ENCODE measurements around the gene MPRIP. TPM values are rescaled to one million over a fixed set of nuclear protein-coding genes. Genes with fewer than 3 reads are reported as not detected.

MPRIP gene
- total RNA-seq, 1 experiment from 2014 or later, result 338 TPM

- BruUV-seq (replicated peaks), result no TSS peak
- H3K27me3 Mint-ChIP-seq (ENCODE audit: unreplicated experiment), result no peaks in the 10 kb centered on the region
- CTCF ChIA-PET, result no interaction called here
- H3K4me1 Mint-ChIP-seq (ENCODE audit: low read depth, unreplicated experiment), result no peaks in the 10 kb centered on the region
- intact Hi-C loops (cut with micrococcal nuclease; ENCODE audit: unreplicated experiment), result no loop called here
- no peak for TF ChIP-seq CTCF (IDR thresholded peaks at IDR 0.05; ENCODE audit: unreplicated experiment)
- no peak for DNase-seq
- H3K9me3 Mint-ChIP-seq (ENCODE audit: low read depth, unreplicated experiment), result no peaks in the 10 kb centered on the region
- H3K27ac Mint-ChIP-seq (ENCODE audit: unreplicated experiment), result no peak overlapping the region
- no peak overlapping the region for H3K4me3 Mint-ChIP-seq (ENCODE audit: low read depth, unreplicated experiment)
- H3K36me3 Mint-ChIP-seq (ENCODE audit: insufficient read depth, unreplicated experiment), result peaks cover 66% of the 10 kb centered on the region
These were observed 128.2 kb downstream of the MPRIP start for GRCh38 chr17:17170346-17170985.

- H3K36me3 Mint-ChIP-seq (ENCODE audit: insufficient read depth, unreplicated experiment), result peaks cover 61% of the 10 kb centered on the region
- TF ChIP-seq CTCF (IDR thresholded peaks at IDR 0.05; ENCODE audit: unreplicated experiment), result no peak
- BruUV-seq (replicated peaks), result no TSS peak
- no peaks in the 10 kb centered on the region for H3K27me3 Mint-ChIP-seq (ENCODE audit: unreplicated experiment)
- no peak for DNase-seq
- H3K27ac Mint-ChIP-seq (ENCODE audit: unreplicated experiment), result no peak overlapping the region
- no peaks in the 10 kb centered on the region for H3K4me1 Mint-ChIP-seq (ENCODE audit: low read depth, unreplicated experiment)
- intact Hi-C loops (cut with micrococcal nuclease; ENCODE audit: unreplicated experiment), result no loop called here
- CTCF ChIA-PET, result no interaction called here
- no peaks in the 10 kb centered on the region for H3K9me3 Mint-ChIP-seq (ENCODE audit: low read depth, unreplicated experiment)
- no peak overlapping the region for H3K4me3 Mint-ChIP-seq (ENCODE audit: low read depth, unreplicated experiment)
These were observed 128.9 kb downstream of the MPRIP start for GRCh38 chr17:17171186-17171585.

GRCh38 chr17:17172001-17172939 lies 130.0 kb downstream of the MPRIP start:
- Mint-ChIP-seq H3K9me3 (ENCODE audit: low read depth, unreplicated experiment) (no peaks in the 10 kb centered on the region), H3K27me3 (ENCODE audit: unreplicated experiment) (no peaks in the 10 kb centered on the region), H3K4me3 (ENCODE audit: low read depth, unreplicated experiment) (no peak overlapping the region), H3K4me1 (ENCODE audit: low read depth, unreplicated experiment) (no peaks in the 10 kb centered on the region), H3K27ac (ENCODE audit: unreplicated experiment) (no peak overlapping the region), H3K36me3 (ENCODE audit: insufficient read depth, unreplicated experiment) (peaks cover 62% of the 10 kb centered on the region)
- no TSS peak for BruUV-seq (replicated peaks)
- CTCF ChIA-PET, result no interaction called here
- no peak for DNase-seq
- no peak for TF ChIP-seq CTCF (IDR thresholded peaks at IDR 0.05; ENCODE audit: unreplicated experiment)
- intact Hi-C loops (cut with micrococcal nuclease; ENCODE audit: unreplicated experiment), result no loop called here

- Mint-ChIP-seq H3K27ac (ENCODE audit: unreplicated experiment) (no peak overlapping the region), H3K4me3 (ENCODE audit: low read depth, unreplicated experiment) (no peak overlapping the region), H3K9me3 (ENCODE audit: low read depth, unreplicated experiment) (no peaks in the 10 kb centered on the region), H3K27me3 (ENCODE audit: unreplicated experiment) (no peaks in the 10 kb centered on the region), H3K36me3 (ENCODE audit: insufficient read depth, unreplicated experiment) (peaks cover 66% of the 10 kb centered on the region), H3K4me1 (ENCODE audit: low read depth, unreplicated experiment) (no peaks in the 10 kb centered on the region)
- intact Hi-C loops (cut with micrococcal nuclease; ENCODE audit: unreplicated experiment), result no loop called here
- no peak for TF ChIP-seq CTCF (IDR thresholded peaks at IDR 0.05; ENCODE audit: unreplicated experiment)
- no peak for DNase-seq
- CTCF ChIA-PET, result no interaction called here
- no TSS peak for BruUV-seq (replicated peaks)
These were observed 130.7 kb downstream of the MPRIP start for GRCh38 chr17:17172990-17173389.

Data from Calu3 (cell line).